GM23248 (cell line): ENCODE results near the gene DLX2. TPM values are rescaled to one million over a fixed set of nuclear protein-coding genes. Genes with fewer than 3 reads are reported as not detected.
"Not testable (repeated sequence)": the region's sequence is repeated elsewhere in the genome, so short reads cannot be mapped to it uniquely, and the experiment has no call there.

Experiments used
- DNase-seq: peaks from one replicate; pipeline ENCODE4 v3.0.0-alpha.2; 2015
- H2AFZ ChIP-seq: fragments of 200-600 bp; sonication (generic); 2 replicates; pipeline ENCODE4 v1.6.1; 2016; ENCODE audit warnings: antibody characterized with exemption
- H3F3A ChIP-seq: fragments of 200-600 bp; sonication (generic); 2 replicates; pipeline ENCODE4 v1.6.1; 2016; ENCODE audit warnings: mild to moderate bottlenecking, antibody characterized with exemption, mixed run types; ENCODE audit not compliant: insufficient read depth
- H3K27ac ChIP-seq: fragments of 200-600 bp; sonication (generic); 2 replicates; pipeline ENCODE4 v1.5.1; 2016; ENCODE audit warnings: mild to moderate bottlenecking
- H3K27me3 ChIP-seq: fragments of 200-600 bp; sonication (generic); replicated peaks from 2 replicates; pipeline ENCODE4 v1.6.1; 2016; ENCODE audit warnings: mild to moderate bottlenecking; ENCODE audit not compliant: insufficient read depth
- H3K36me3 ChIP-seq: fragments of 200-600 bp; sonication (generic); 2 replicates; pipeline ENCODE4 v1.6.1; 2016; ENCODE audit warnings: low read depth, mild to moderate bottlenecking
- H3K4me1 ChIP-seq: fragments of 200-600 bp; sonication (generic); 2 replicates; pipeline ENCODE4 v1.6.1; 2016; ENCODE audit warnings: mild to moderate bottlenecking; ENCODE audit not compliant: insufficient read depth
- H3K4me2 ChIP-seq: fragments of 200-600 bp; sonication (generic); one replicate; pipeline ENCODE4 v1.6.1; 2016; ENCODE audit warnings: mild to moderate bottlenecking; ENCODE audit not compliant: unreplicated experiment
- H3K4me3 ChIP-seq: fragments of 200-600 bp; sonication (generic); 2 replicates; pipeline ENCODE4 v1.5.1; 2016; ENCODE audit warnings: mild to moderate bottlenecking
- H3K79me2 ChIP-seq: fragments of 200-600 bp; sonication (generic); 2 replicates; pipeline ENCODE4 v1.6.1; 2016; ENCODE audit warnings: mild to moderate bottlenecking; ENCODE audit not compliant: insufficient read depth
- H3K9ac ChIP-seq: fragments of 200-600 bp; sonication (generic); 2 replicates; pipeline ENCODE4 v1.6.1; 2016; ENCODE audit warnings: mild to moderate bottlenecking
- H3K9me2 ChIP-seq: fragments of 200-600 bp; sonication (generic); 2 replicates; pipeline ENCODE4 v1.6.1; 2016; ENCODE audit warnings: mixed run types, mild to moderate bottlenecking, moderate library complexity; ENCODE audit not compliant: insufficient read depth
- H3K9me3 ChIP-seq: fragments of 200-600 bp; sonication (generic); one replicate; pipeline ENCODE4 v1.6.1; 2017; ENCODE audit warnings: low read depth
- H4K20me1 ChIP-seq: fragments of 200-600 bp; sonication (generic); 2 replicates; pipeline ENCODE4 v1.6.0; 2016; ENCODE audit not compliant: insufficient read depth
- EZH2 ChIP-seq: fragments of 200-600 bp; sonication (generic); IDR thresholded peaks from 2 replicates; pipeline ENCODE4 v1.6.1; 2018; ENCODE audit warnings: antibody characterized with exemption, mild to moderate bottlenecking; ENCODE audit not compliant: insufficient read depth, poor library complexity, severe bottlenecking
- EZH2phosphoT487 ChIP-seq: fragments of 200-600 bp; sonication (generic); IDR thresholded peaks from 2 replicates; pipeline ENCODE4 v1.6.1; 2018; ENCODE audit warnings: antibody characterized with exemption, moderate library complexity, mild to moderate bottlenecking, low read depth; ENCODE audit not compliant: insufficient read depth
- WGBS, 2 experiments: methylation state at CpG; one replicate each; pipeline ENCODE4 v1.1.6; 2015 to 2017; ENCODE audit warnings: low lambda C conversion rate in 2 of 2, low coverage in 1 of 2; ENCODE audit errors: missing lambda C conversion rate in 2 of 2; 5-methylcytosine and 5-hydroxymethylcytosine counted together
- in situ Hi-C: fragments of 300-500 bp; cut with MboI; formaldehyde crosslinking; loops from 2 replicates; pipeline ENCODE4 v1.15.0; 2020
- polyA plus RNA-seq: library from polyadenylated mRNA; unstranded; fragments of >200 nt; fragmentation: Nextera tagmentation; extraction: Ambion mirVana; gene quantifications from 2 replicates; pipeline ENCODE4 v1.2.1, GENCODE V29; 2016
- total RNA-seq: library from RNA; depleted of rRNA; stranded (reverse); fragments of >200 nt; shearing (Covaris generic); gene quantifications from 2 replicates; pipeline ENCODE4 v1.2.3, GENCODE V29; 2014

The DLX2 gene
- total and polyA plus RNA-seq, 2 experiments from 2014 or later, result 2.8 to 6.0 TPM

DNA sequence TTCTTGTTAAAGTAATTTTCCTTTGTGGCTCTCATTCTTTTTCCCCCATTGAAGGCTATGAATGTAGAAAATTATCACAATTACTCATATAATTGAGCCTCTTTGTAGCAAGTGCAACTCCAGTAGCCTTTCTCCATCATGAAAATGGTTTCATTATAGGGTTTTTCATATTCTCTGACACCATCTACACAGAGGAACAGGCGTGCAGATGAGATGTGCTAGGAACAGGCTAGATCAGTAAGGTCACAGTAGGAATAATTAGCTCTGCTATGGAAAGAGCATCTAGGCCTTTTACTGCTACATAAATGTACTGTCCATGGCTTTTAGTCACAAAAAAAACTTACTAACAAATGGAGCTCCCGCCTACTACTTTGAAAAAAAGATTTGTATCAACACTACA lies 30.0 kb downstream of the DLX2 start:
- in situ Hi-C loops, result no loop called here
- H3K27ac ChIP-seq, result no peak overlapping the region
- 92 to 96% methylated on average over 2 of the region's 2 CpGs for WGBS, 2 experiments
- no peaks in the 10 kb centered on the region for H3K9me2 ChIP-seq
- no peaks in the 10 kb centered on the region for H3K79me2 ChIP-seq
- H3F3A ChIP-seq, result no peaks in the 10 kb centered on the region
- H3K4me3 ChIP-seq, result no peak overlapping the region
- H3K4me1 ChIP-seq, result no peaks in the 10 kb centered on the region
- TF ChIP-seq EZH2phosphoT487 (no peak), EZH2 (no peak)
- no peaks in the 10 kb centered on the region for H3K36me3 ChIP-seq
- H3K9me3 ChIP-seq, result no peaks in the 10 kb centered on the region
- H3K27me3 ChIP-seq, result no peaks in the 10 kb centered on the region
- no peak for DNase-seq
- no peak overlapping the region for H3K9ac ChIP-seq
- H3K4me2 ChIP-seq, result no peak overlapping the region
- H4K20me1 ChIP-seq, result no peaks in the 10 kb centered on the region
- no peak overlapping the region for H2AFZ ChIP-seq

DNA sequence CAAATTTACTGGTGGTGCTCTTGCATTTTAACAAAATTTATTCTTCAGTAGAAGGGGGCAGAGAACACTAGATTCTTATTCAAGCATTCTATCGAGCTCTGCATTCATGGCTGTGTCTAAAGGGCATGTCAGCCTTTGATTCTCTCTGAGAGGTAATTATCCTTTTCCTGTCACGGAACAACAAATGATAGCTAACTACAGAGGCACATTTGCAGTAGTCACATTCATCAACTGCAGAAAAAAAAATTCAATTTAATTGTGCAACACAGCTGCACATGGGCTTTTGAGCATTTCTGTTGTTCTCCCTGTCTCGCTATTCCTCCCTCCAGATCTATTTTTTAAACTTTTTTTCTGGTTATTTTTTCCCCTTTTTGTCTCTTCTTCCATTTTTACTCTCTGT lies 30.4 kb downstream of the DLX2 start:
- Histone ChIP-seq H3K4me1 (no peaks in the 10 kb centered on the region), H3K4me3 (no peak overlapping the region), H3K27ac (no peak overlapping the region), H3K9me2 (no peaks in the 10 kb centered on the region), H3K36me3 (no peaks in the 10 kb centered on the region), H3F3A (no peaks in the 10 kb centered on the region), H3K9me3 (no peaks in the 10 kb centered on the region), H3K79me2 (no peaks in the 10 kb centered on the region), H3K27me3 (no peaks in the 10 kb centered on the region), H3K4me2 (no peak overlapping the region), H4K20me1 (no peaks in the 10 kb centered on the region), H2AFZ (no peak overlapping the region), H3K9ac (no peak overlapping the region)
- TF ChIP-seq EZH2phosphoT487 (no peak), EZH2 (no peak)
- in situ Hi-C loops, result no loop called here
- WGBS, 2 experiments, result 95 to 98% methylated on average over 3 of the region's 3 CpGs
- no peak for DNase-seq

DNA sequence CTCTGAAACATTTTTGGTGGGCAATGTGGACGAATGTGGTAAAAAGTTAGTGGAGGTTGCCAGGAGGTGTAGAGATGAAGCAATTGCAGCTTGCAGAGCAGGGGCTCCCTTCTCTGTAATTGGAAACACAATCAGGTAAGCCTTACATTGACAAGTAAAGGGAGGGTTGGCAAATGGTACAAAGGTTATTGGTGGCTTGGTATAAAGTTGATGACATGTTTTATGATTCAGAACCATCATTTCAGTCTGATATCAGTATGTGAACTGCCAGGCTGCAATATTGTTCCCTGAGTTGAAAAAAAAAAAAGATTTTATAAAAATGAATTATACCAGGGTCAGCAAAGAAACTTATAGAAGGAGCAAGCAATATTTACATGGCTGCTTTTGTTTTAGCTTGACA lies 31.8 kb downstream of the DLX2 start:
- WGBS, 2 experiments, result 92 to 95% methylated on average over 1 of the region's 1 CpG
- in situ Hi-C loops, result no loop called here

DNA sequence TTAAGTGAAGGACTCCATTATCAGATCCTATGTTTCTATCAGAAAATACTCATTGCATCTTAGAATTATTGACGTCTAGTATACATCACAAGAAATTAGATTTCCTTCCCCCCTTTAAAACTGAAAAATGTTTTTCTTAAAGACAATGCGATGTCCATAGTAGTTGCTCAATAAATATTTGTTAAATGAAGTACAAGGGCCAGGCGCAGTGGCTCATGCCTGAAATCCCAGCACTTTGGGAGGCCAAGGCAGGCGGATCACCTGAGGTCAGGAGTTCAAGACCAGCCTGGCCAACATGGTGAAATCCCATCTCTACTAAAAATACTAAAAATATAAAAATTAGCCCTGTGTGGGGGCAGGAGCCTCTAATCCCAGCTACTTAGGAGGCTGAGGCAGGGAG lies 34.8 kb downstream of the DLX2 start:
- H3K36me3 ChIP-seq, H4K20me1 ChIP-seq, H3K9me2 ChIP-seq, H3K4me2 ChIP-seq, H3K9ac ChIP-seq, H2AFZ ChIP-seq, H3K79me2 ChIP-seq, H3K27ac ChIP-seq, H3K4me3 ChIP-seq, H3K27me3 ChIP-seq, DNase-seq, H3K9me3 ChIP-seq, H3F3A ChIP-seq, H3K4me1 ChIP-seq, in situ Hi-C loops: not testable (repeated sequence)
- whole genome bisulfite sequencing, 2 experiments, result 90 to 98% methylated on average over 4 of the region's 4 CpGs

More for the DNA sequence above, 31.8 kb downstream of the DLX2 start:
- H3K9me3 ChIP-seq, result no peaks in the 10 kb centered on the region
- TF ChIP-seq EZH2, result no peak
- no peak for TF ChIP-seq EZH2phosphoT487
- H3K79me2 ChIP-seq, result no peaks in the 10 kb centered on the region
- H3K9ac ChIP-seq, result no peak overlapping the region
- H2AFZ ChIP-seq, result no peak overlapping the region
- no peaks in the 10 kb centered on the region for H4K20me1 ChIP-seq
- H3K9me2 ChIP-seq, result no peaks in the 10 kb centered on the region
- no peaks in the 10 kb centered on the region for H3K27me3 ChIP-seq
- no peak overlapping the region for H3K4me3 ChIP-seq
- H3K4me2 ChIP-seq, result no peak overlapping the region
- no peaks in the 10 kb centered on the region for H3K36me3 ChIP-seq
- H3K4me1 ChIP-seq, result no peaks in the 10 kb centered on the region
- DNase-seq, result no peak
- H3F3A ChIP-seq, result no peaks in the 10 kb centered on the region
- no peak overlapping the region for H3K27ac ChIP-seq

DNA sequence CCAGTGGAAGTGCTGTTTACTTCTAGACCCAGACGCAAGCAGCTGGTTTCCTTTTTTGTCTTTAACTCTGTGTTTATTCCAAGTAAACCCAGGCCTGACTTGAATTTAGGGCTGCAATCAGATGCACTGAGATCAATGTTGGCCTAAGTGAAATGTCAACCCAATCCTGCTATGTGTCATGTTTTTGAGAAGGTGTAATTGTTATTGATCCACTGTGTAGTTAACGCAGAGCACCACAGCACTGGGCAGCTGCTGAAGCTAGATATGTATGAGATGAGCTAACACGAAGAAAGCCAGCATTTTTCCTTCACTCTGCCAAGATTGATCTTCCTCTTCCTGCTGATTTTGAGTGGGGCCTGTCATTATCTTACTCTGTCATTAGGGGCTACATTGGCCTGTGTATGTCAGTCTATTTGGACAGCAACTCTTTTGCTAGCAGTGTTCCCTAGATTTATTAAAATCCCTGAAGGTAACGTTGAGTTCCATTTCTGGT lies 36.3 kb downstream of the DLX2 start:
- Histone ChIP-seq H3K9ac (no peak overlapping the region), H3K9me3 (no peaks in the 10 kb centered on the region), H3K79me2 (no peaks in the 10 kb centered on the region), H3K4me2 (no peak overlapping the region), H3K9me2 (no peaks in the 10 kb centered on the region), H3K4me1 (no peaks in the 10 kb centered on the region), H3K27ac (no peak overlapping the region), H3K27me3 (no peaks in the 10 kb centered on the region), H4K20me1 (no peaks in the 10 kb centered on the region), H3F3A (no peaks in the 10 kb centered on the region), H3K4me3 (no peak overlapping the region), H2AFZ (no peak overlapping the region), H3K36me3 (peaks cover 3% of the 10 kb centered on the region; the same call in 1 of the 2 replicates)
- TF ChIP-seq EZH2 (no peak), EZH2phosphoT487 (no peak)
- in situ Hi-C loops, result no loop called here
- 79 to 90% methylated on average over 4 of the region's 4 CpGs for WGBS, 2 experiments
- no peak for DNase-seq
